Left ventricle myocardium inferior (tissue), 1 donor: ENCODE measurements around the gene EPHX1. TPM values are rescaled to one million over a fixed set of nuclear protein-coding genes. Genes with fewer than 3 reads are reported as not detected.
"Not testable (repeated sequence)": the region's sequence is repeated elsewhere in the genome, so short reads cannot be mapped to it uniquely, and the experiment has no call there.

Experiments
- DNase-seq: peaks from one replicate; pipeline ENCODE4 v3.0.0-alpha.2; 2020
- H3K27ac ChIP-seq: fragments of 200-600 bp; replicated peaks from 2 replicates; pipeline ENCODE4 v1.8.0; 2021
- H3K27me3 ChIP-seq: fragments of 200-600 bp; 2 replicates; pipeline ENCODE4 v1.8.0; 2021; ENCODE audit warnings: low read depth
- H3K36me3 ChIP-seq: fragments of 200-600 bp; 2 replicates; pipeline ENCODE4 v1.8.0; 2021
- H3K4me1 ChIP-seq: fragments of 200-600 bp; 2 replicates; pipeline ENCODE4 v1.8.0; 2021
- H3K4me3 ChIP-seq: fragments of 200-600 bp; 2 replicates; pipeline ENCODE4 v1.8.0; 2021; ENCODE audit warnings: mild to moderate bottlenecking, moderate library complexity
- H3K9me3 ChIP-seq: fragments of 200-600 bp; replicated peaks from 2 replicates; pipeline ENCODE4 v1.8.0; 2021
- CTCF ChIP-seq: fragments of 200-600 bp; IDR thresholded peaks from 2 replicates; pipeline ENCODE4 v1.8.0; 2021; ENCODE audit warnings: antibody characterized with exemption, mild to moderate bottlenecking, borderline replicate concordance
- intact Hi-C: fragments of 100-400 bp; cut with micrococcal nuclease; formaldehyde crosslinking; loops from one replicate; pipeline ENCODE4 v1.11.0; 2022
- total RNA-seq: library from RNA; stranded (reverse); fragmentation: NEBNext Ultra II Directional; extraction: Animal tissue kit (Norgen Biotek cat#: 25700); gene quantifications from one replicate; pipeline ENCODE4 v1.2.1, GENCODE V29; 2021
- donor health status: DM: no; HTN: yes; CAD: no; lungs with severe emphysema.

EPHX1 gene
- total RNA-seq, 1 donor from 2014 or later = 49.7 TPM

- no peak for DNase-seq
- TF ChIP-seq CTCF = peak; percentile 47
- intact Hi-C loops = loop anchor here (5.0 kb wide), 1 partner anchor 35 kb away; the partner anchor contains the start of gene SRP9
- H3K27me3 ChIP-seq = no peaks in the 10 kb centered on the region
- H3K4me1 ChIP-seq = peaks cover 71% of the 10 kb centered on the region
- no peaks in the 10 kb centered on the region for H3K36me3 ChIP-seq
- H3K4me3 ChIP-seq = peak overlapping the region; percentile 90
- H3K27ac ChIP-seq = peak overlapping the region; percentile 95
- no peaks in the 10 kb centered on the region for H3K9me3 ChIP-seq
Observed at GRCh38 chr1:225811622-225812487, 1.9 kb downstream of the EPHX1 start.

- intact Hi-C loops = loop anchor here (5.0 kb wide), 1 partner anchor 35 kb away; the partner anchor contains the start of gene SRP9
- Histone ChIP-seq H3K4me3 (peak overlapping the region; percentile 90), H3K27me3 (no peaks in the 10 kb centered on the region), H3K9me3 (no peaks in the 10 kb centered on the region), H3K27ac (peak overlapping the region; percentile 95), H3K36me3 (no peaks in the 10 kb centered on the region), H3K4me1 (peaks cover 79% of the 10 kb centered on the region)
- DNase-seq = no peak
- TF ChIP-seq CTCF = no peak
Observed at GRCh38 chr1:225812488-225813213, 2.7 kb downstream of the EPHX1 start.

- no peaks in the 10 kb centered on the region for H3K9me3 ChIP-seq
- H3K4me3 ChIP-seq = peak overlapping the region; percentile 90
- peaks cover 86% of the 10 kb centered on the region for H3K4me1 ChIP-seq
- peak; percentile 68 for DNase-seq
- intact Hi-C loops = loop anchor here (5.0 kb wide), 1 partner anchor 36 kb away; the partner anchor contains the start of gene SRP9
- H3K27me3 ChIP-seq = no peaks in the 10 kb centered on the region
- peak overlapping the region; percentile 95 for H3K27ac ChIP-seq
- TF ChIP-seq CTCF = no peak
- H3K36me3 ChIP-seq = no peaks in the 10 kb centered on the region
Observed at GRCh38 chr1:225813214-225813964, 3.5 kb downstream of the EPHX1 start.

GRCh38 chr1:225814381-225814780 is 4.5 kb downstream of the EPHX1 start:
- peak overlapping the region; percentile 95 for H3K27ac ChIP-seq
- peaks cover 92% of the 10 kb centered on the region for H3K4me1 ChIP-seq
- H3K4me3 ChIP-seq = peak overlapping the region; percentile 90
- H3K36me3 ChIP-seq = no peaks in the 10 kb centered on the region
- DNase-seq = no peak
- TF ChIP-seq CTCF = no peak
- no peaks in the 10 kb centered on the region for H3K27me3 ChIP-seq
- H3K9me3 ChIP-seq = no peaks in the 10 kb centered on the region
- intact Hi-C loops = loop anchor here (5.0 kb wide), 1 partner anchor 37 kb away; the partner anchor contains the start of gene SRP9

GRCh38 chr1:225815090-225815489 is 5.2 kb downstream of the EPHX1 start:
- H3K4me1 ChIP-seq = peaks cover 96% of the 10 kb centered on the region
- intact Hi-C loops, H3K27me3 ChIP-seq, H3K36me3 ChIP-seq, H3K9me3 ChIP-seq, DNase-seq: not testable (repeated sequence)
- H3K4me3 ChIP-seq = peak overlapping the region; percentile 90
- H3K27ac ChIP-seq = peak overlapping the region; percentile 95
